GM19099 (cell line): Measurements from ENCODE around the gene FAM210A.

ENCODE experiments used
- POLR2A ChIP-seq: IDR thresholded peaks from 3 replicates; pipeline ENCODE4 v1.6.1; 2011; ENCODE audit warnings: low read depth; ENCODE audit not compliant: insufficient read length; ENCODE audit errors: extremely low read depth

FAM210A gene

DNA sequence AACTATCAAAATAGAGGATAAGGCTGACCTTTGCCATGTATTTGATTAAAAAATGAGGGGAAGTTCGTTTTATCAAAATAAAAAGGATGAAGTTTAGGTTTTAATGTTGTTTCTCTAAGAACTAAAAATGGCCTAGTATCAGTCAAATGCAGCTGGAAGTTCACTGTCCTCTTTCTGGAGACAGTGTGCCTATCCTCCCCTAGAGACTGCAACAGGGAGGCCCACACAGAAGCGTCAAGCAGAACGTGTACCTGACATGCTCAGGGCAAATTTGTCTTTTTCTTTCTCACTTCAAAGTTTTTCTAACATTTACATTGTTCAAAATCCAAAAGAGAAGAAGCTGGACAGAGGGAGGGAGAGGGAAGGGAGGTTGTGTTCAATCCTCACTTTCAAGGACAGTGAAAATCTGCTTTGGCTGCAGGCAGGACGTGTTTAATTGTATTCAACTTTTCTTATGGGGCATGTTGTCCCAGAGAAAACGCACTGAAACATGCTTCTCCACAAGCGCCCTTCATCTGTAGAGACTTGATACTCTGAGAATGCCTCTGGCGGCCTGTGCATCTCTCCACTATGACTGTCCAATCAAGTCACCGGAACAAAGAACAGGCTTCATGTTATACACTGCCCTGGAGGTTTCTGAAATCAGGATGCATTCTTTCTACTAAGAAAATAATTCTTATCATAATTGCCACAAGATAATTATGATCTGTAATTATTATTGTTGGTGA is 65.1 kb downstream of the FAM210A start:
- no peak for TF ChIP-seq POLR2A

DNA sequence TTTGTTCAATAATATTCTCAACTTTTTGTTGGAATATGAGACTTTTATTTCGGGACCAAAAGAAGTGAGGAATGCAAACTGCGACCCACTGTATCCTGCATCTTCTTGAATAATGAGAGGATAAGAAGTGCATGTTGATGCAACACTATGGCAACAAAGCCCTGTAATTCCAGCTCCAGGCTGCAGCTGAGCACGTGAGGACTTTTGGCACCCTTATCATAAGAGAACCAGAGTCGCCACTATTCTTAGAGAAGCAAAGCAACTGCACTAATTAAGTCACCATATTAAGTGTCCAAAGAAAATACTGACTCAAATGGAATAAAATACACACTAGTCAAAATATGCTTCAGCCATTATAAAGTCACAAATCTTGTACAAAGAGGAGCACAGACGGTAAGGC is 65.8 kb downstream of the FAM210A start:
- no peak for TF ChIP-seq POLR2A

DNA sequence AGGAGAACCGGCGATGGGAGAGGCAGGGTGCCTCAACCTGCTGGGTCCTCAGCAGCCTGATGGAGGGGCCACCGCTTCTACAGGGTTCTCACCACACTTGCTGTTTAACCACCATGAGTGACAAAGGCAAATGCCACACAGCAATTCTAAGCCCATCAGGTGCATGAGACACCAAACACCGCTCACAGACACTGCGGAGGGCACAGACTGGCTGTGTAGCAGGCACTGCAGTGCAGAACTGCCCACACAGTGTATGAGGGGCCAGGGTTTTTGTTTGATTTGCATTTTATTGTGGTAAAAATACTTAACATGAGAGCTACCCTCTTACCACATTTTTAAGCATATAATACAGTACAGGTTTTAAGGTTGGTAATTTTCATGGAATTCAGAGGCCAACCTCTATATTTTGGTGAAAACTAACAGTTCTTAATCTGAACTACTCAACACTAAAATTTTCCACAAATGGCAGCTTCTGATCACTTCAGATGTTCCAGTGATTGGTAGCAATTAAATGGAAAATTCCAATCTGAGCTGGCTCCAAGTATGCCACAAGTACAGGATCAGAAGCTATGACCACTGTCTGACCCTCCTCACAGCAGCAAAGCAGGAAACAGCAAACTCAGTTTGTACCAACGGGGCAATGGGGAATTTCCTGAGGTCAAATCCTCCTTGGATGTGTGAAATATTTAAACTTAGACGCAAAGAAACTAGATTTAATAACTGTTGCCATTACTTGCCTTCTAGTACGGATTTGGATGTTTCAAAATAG is 67.7 kb downstream of the FAM210A start:
- no peak for TF ChIP-seq POLR2A

DNA sequence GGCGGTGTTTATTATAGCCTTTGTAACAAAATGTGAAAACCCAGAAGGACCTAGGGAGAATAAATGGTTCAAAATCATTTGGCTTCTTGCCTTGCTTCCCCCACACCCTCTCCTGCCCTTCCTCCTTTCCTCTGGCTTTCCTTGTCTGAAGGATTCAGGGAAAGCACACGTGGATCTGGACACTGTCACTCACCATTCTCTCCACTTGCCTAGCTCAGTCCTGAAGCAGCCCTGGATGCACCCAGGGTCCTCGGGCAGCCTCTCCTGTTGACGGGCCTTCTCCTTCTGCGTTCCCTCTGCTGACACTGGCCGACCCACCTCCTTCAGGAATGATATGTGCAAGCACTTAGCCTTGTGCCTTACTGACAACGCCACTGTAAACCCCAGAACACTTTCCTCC is 68.4 kb downstream of the FAM210A start:
- no peak for TF ChIP-seq POLR2A

DNA sequence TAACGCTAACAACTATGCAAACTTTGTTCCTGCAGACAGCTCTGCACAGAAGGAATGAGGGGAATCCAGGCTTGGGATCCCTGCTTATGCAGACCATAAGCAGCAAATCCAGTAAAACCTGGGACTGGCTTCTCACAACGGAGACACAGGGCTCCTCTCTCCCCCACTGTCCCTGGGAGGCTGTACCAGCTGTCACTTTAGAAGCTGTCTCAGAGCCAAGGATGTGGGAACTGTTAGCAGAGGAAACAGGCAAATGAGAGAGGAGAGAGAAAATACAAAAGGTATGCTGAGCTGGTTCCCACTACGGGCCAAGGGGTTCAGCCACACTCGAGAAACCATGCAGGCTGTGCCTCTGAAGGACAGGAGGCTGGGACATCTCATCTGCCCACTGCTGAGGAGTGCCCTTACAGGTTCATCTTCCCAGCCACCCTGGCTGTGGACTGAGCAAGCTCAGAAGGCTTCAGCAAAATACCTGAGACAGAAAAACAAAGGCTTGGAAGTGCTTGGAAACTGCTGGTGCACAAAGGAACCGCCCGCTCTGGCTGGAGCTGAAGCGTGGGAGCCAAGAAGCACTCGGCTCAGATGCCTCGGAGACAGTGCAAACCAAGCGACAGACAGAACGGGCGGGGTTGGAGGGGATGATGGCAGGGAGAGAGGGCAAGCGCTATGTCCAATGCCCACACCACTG is 72.5 kb downstream of the FAM210A start:
- no peak for TF ChIP-seq POLR2A

DNA sequence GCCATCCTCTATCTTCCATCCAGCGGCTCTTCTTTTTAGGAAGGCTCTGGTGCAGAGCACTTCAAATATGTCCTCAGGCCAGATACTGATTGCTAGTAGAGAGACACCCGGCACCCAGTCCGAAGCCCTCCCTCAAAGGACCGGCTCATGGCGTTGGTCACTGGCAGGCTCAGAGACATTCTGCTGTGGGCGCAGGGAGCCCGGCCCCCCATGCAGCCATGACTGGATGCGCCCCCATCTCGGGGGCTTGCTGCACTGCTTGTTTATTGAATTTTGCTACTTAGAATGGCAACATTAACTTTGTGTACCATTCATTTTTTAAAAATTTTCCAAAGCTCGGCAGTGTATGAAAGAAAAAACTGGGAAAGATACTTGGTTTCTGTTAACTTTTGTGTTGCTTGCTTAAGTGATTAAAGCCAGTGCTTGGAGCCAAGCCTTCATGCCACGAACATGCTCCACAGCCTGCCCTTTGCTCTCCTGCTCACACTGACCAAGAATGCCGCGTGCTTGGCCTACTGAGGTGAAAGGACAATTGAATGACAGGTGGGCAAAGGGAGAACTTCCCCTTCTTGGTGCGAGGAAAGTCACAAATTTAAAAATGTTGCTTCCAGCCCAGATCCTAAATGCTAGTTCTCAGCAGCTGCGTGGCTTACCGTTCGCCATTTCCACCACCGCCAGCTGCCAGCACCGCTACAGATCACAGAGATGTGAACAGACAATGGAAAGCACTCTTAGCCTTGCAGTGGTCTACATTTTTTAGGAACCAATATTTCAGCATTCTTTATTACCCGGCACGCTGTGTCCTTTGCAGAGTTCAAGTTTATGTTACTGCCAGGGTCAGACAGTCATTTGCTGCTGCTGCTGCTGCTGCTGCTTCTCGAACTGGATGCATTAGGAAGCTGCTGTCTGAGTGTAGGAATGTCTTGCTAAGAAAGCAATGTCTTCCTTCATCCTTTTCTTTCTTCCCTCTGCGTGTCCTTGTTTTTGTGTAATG is 76.7 kb downstream of the FAM210A start:
- no peak for TF ChIP-seq POLR2A

DNA sequence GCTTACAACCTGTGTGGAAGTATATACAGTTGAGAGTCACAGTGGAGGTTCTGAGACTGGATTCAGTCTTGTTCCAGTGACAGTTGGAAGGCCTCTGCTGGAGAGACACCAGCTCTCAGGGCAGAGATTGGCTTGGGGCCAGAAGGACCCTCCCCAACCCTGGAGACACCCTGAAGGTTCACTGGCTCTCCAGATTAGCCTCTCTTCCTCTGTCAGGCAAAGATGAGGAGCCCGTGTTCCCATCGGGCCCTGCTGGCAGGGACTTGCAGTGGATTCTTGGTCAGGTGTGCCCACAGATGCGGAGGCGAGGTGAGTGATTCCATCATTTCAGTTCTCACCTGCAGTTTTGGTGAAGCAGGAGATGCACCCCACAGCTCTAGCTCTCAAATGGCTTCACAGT is 78.6 kb downstream of the FAM210A start:
- no peak for TF ChIP-seq POLR2A

DNA sequence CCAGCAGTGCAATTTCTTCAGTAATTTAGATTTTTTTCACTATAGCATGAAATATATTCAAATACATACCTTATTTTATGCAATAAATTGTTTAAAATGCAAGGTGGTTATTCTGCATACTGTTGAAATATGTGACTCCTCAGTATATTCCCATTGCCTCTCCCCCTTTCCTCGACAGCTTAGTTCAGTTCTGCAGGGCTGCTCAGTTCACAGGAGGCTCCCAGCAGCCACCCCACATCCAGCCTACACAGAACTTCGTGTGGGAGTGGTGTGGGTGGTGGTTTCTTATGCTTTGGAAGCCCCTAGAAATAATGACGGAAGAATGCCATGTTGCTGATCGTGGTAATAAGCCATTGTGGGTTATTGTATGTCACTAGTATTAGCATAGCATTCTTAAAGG is 79.7 kb downstream of the FAM210A start:
- TF ChIP-seq POLR2A = no peak

DNA sequence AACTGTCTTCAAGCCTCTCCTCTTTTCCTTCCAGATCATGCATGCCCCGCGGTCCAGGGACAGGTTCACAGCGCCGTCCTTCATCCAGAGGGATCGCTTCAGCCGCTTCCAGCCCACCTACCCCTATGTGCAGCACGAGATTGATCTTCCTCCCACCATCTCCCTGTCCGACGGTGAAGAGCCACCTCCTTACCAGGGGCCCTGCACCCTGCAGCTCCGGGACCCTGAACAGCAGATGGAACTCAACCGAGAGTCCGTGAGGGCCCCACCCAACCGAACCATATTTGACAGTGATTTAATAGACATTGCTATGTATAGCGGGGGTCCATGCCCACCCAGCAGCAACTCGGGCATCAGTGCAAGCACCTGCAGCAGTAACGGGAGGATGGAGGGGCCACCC is 81.3 kb downstream of the FAM210A start:
- TF ChIP-seq POLR2A = no peak

DNA sequence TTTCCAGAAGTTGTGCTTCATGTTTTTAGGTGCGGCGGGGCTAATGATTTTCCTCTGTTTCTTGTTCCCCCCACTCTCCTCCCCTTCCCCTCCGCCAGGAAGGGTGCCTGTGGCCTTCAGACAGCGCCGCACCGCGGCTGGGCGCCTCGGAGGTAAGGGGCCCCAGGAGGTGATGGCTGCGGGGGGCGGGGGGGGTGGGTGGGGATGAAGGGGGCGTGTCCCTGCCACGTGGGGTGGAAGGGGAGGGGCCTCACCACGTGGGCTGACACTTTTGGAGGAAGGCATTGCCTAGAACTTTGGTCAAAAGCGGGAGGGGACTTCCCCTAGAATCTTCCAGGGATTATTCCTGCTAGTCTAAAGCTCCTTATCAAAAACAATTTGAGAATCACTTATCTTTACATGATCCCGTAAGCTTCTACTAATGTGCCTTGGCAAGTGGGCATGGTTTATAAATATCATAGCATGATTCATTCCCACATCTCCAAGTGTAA is 83.1 kb downstream of the FAM210A start:
- no peak for TF ChIP-seq POLR2A

DNA sequence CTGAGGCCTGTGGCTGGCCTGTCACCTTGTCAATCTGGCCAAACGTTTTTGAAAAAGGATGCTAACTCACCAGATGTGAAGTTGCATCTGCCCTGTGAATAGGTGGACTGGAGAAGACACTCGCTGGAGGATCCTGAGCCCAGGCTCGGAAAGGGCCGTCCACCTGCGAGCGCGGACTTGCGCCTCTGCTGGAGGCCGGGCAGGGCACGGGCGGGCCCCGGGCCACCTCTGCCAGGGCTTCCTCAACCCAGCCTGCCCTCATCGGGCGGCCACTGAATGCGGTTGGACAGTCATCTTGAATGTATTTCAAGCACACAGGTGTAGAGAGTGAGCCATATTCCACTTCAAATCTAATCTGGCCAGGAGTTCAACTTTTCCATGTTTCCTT is 83.9 kb downstream of the FAM210A start:
- no peak for TF ChIP-seq POLR2A

DNA sequence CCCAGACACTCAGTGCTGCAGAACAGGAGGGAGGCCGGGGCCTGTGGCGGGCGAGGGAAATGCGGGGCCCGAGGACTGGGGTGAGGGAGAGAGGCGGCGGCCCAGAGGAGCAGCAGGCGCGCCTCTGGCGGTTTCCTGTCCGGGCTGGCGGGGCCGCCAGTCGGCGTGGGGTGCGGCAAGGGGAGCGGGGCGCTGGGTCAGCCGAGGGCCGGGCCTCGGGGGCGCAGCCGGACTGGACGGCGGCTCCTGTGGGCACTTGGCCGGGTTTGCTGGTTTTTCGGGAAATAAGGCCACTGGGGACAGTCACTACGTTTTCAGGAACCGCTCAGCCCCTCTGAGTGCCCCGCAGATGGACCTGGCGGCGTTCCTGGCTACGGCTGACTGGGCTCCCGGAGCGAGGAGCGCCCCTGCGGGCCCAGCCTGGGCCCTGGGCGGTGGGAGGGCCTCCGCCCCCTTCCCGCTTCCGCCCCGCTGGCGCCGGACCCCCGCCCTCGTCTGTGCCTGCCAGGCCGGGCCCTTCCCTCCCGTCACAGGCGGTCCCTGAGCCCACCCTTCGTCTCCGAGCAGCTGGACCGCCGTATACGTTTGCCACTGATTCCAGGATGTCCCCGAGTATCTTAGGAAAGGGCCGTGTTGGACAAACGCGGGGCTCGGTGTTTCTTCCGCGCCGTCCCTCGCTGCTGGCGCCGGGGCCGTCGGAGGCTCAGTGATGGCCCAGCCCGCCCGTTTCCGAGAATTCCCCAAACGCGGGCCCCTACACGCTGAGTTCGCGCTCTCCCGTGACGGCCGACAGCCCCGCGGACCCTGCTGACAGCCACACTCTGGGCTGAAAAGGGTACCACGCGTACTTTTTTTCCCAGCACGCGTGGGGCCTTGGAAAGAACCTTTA is 84.6 kb downstream of the FAM210A start:
- TF ChIP-seq POLR2A = no peak

DNA sequence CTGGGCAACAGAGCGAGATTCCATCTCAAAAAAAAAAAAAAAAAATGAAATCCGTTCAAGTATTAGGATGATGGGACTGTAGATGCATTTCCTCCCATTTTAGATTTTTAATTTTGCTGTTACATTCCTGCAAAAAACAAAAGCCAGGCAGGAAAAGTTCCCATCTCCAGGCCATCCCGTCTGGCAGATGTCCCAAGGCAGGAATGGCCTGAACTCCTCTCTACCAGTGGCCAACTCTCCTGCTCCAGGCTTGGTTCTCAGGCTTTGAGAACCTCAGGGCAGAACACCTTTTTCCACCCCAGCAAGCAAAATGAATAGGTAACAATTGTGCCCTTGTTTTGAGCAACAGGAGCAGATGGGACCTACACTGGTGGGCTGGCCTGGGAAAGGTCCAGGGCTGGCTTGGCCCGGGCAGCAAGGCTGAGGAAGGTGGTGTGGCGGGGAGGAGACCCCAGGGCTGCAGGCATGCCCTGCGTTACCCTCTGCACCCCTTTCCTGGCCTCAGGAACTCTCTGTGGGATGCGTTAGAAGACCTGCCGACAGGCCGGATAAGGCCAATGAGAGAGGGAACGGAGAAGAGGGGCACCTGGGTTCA is 86.0 kb downstream of the FAM210A start:
- TF ChIP-seq POLR2A = no peak
